Astrocyte (in vitro differentiated cells and primary cell): ENCODE data around the gene PCP2. TPM values are rescaled to one million over a fixed set of nuclear protein-coding genes. Genes with fewer than 3 reads are reported as not detected.

ENCODE experiments used
- DNase-seq: peaks from one replicate; pipeline ENCODE4 v3.0.0-alpha.2; 2010; ENCODE audit warnings: low read depth
- FAIRE-seq: peaks from 2 replicates; lab custom pipeline; 2011; peaks lifted over from hg19 to GRCh38; lab: Jason Lieb, UNC
- H2AFZ ChIP-seq: 2 replicates; pipeline ENCODE4 v1.6.0; 2012; ENCODE audit warnings: low read depth, low read length, inconsistent platforms
- H3K27ac ChIP-seq: 2 replicates; pipeline ENCODE4 v1.5.1; 2011; ENCODE audit warnings: low read depth, low read length, inconsistent platforms
- H3K27me3 ChIP-seq: 2 replicates; pipeline ENCODE4 v1.6.0; 2011; ENCODE audit warnings: low read length, inconsistent platforms; ENCODE audit not compliant: insufficient read depth
- H3K36me3 ChIP-seq: 2 replicates; pipeline ENCODE4 v1.5.1; 2011; ENCODE audit warnings: low read length, inconsistent platforms; ENCODE audit not compliant: insufficient read depth
- H3K4me1 ChIP-seq: 2 replicates; pipeline ENCODE4 v1.5.1; 2011; ENCODE audit warnings: low read length, inconsistent platforms; ENCODE audit not compliant: insufficient read depth
- H3K4me2 ChIP-seq: 2 replicates; pipeline ENCODE4 v1.6.0; 2012; ENCODE audit warnings: low read length, inconsistent platforms
- H3K4me3 ChIP-seq: 2 replicates; pipeline ENCODE4 v1.5.1; 2011; ENCODE audit warnings: low read depth, mild to moderate bottlenecking, low read length, inconsistent platforms; ENCODE audit not compliant: insufficient read depth
- H3K79me2 ChIP-seq: 2 replicates; pipeline ENCODE4 v1.6.0; 2012; ENCODE audit warnings: mild to moderate bottlenecking, low read length, inconsistent platforms; ENCODE audit not compliant: insufficient read depth
- H3K9ac ChIP-seq: 2 replicates; pipeline ENCODE4 v1.6.0; 2012; ENCODE audit warnings: mild to moderate bottlenecking, low read length, inconsistent platforms
- H3K9me3 ChIP-seq: 2 replicates; pipeline ENCODE4 v1.5.1; 2012; ENCODE audit warnings: low read depth, mild to moderate bottlenecking, low read length, inconsistent platforms; ENCODE audit not compliant: insufficient read depth
- H4K20me1 ChIP-seq: 2 replicates; pipeline ENCODE4 v1.6.0; 2012; ENCODE audit warnings: low read length, inconsistent platforms; ENCODE audit not compliant: insufficient read depth
- H3K27ac Mint-ChIP-seq: one replicate; pipeline ENCODE4 v1.8.0; 2021; ENCODE audit warnings: mild to moderate bottlenecking, mixed read lengths; ENCODE audit not compliant: unreplicated experiment
- H3K27me3 Mint-ChIP-seq: one replicate; pipeline ENCODE4 v1.8.0; 2021; ENCODE audit warnings: low read depth, mixed read lengths; ENCODE audit not compliant: unreplicated experiment
- H3K36me3 Mint-ChIP-seq: one replicate; pipeline ENCODE4 v1.8.0; 2021; ENCODE audit warnings: low read depth, mixed read lengths; ENCODE audit not compliant: unreplicated experiment
- H3K4me1 Mint-ChIP-seq: one replicate; pipeline ENCODE4 v1.8.0; 2021; ENCODE audit warnings: low read depth, mixed read lengths; ENCODE audit not compliant: unreplicated experiment
- H3K4me3 Mint-ChIP-seq: one replicate; pipeline ENCODE4 v1.8.0; 2021; ENCODE audit warnings: mild to moderate bottlenecking, moderate library complexity, mixed read lengths; ENCODE audit not compliant: unreplicated experiment
- H3K9me3 Mint-ChIP-seq: one replicate; pipeline ENCODE4 v1.8.0; 2021; ENCODE audit warnings: mild to moderate bottlenecking, mixed read lengths; ENCODE audit not compliant: unreplicated experiment
- EZH2 ChIP-seq: IDR thresholded peaks from 2 replicates; pipeline ENCODE4 v1.6.1; 2012; ENCODE audit warnings: mild to moderate bottlenecking, low read length, inconsistent platforms; ENCODE audit not compliant: insufficient read depth
- total RNA-seq: library from RNA; stranded (reverse); gene quantifications from 2 replicates; pipeline ENCODE4 v1.2.1, GENCODE V29; 2021
- TF ChIP-seq, protein P1 (sequence below): IDR thresholded peaks from 2 replicates; pipeline ENCODE4 v1.5.1; 2011; ENCODE audit warnings: low read depth, mild to moderate bottlenecking, inconsistent platforms, low read length, moderate library complexity; ENCODE audit not compliant: insufficient read depth

The PCP2 gene
- total RNA-seq, 1 donor from 2014 or later = not detected

- Histone ChIP-seq H4K20me1 (no peaks in the 10 kb centered on the region), H3K4me3 (no peak overlapping the region), H3K27ac (no peak overlapping the region), H3K9me3 (peaks cover 5% of the 10 kb centered on the region), H3K36me3 (no peaks in the 10 kb centered on the region), H3K4me1 (no peaks in the 10 kb centered on the region), H3K27me3 (peaks cover 2% of the 10 kb centered on the region), H3K4me2 (no peak overlapping the region), H3K79me2 (no peaks in the 10 kb centered on the region), H3K9ac (no peak overlapping the region), H2AFZ (no peak overlapping the region)
- FAIRE-seq = no peak
- TF ChIP-seq, protein P1, sequence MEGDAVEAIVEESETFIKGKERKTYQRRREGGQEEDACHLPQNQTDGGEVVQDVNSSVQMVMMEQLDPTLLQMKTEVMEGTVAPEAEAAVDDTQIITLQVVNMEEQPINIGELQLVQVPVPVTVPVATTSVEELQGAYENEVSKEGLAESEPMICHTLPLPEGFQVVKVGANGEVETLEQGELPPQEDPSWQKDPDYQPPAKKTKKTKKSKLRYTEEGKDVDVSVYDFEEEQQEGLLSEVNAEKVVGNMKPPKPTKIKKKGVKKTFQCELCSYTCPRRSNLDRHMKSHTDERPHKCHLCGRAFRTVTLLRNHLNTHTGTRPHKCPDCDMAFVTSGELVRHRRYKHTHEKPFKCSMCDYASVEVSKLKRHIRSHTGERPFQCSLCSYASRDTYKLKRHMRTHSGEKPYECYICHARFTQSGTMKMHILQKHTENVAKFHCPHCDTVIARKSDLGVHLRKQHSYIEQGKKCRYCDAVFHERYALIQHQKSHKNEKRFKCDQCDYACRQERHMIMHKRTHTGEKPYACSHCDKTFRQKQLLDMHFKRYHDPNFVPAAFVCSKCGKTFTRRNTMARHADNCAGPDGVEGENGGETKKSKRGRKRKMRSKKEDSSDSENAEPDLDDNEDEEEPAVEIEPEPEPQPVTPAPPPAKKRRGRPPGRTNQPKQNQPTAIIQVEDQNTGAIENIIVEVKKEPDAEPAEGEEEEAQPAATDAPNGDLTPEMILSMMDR = no peak
- TF ChIP-seq EZH2 = no peak
- no peak for DNase-seq
- no peaks in the 10 kb centered on the region for H3K27me3 Mint-ChIP-seq
- no peak overlapping the region for H3K4me3 Mint-ChIP-seq
- H3K4me1 Mint-ChIP-seq = no peaks in the 10 kb centered on the region
- H3K27ac Mint-ChIP-seq = no peak overlapping the region
- H3K36me3 Mint-ChIP-seq = peaks cover 1% of the 10 kb centered on the region
- H3K9me3 Mint-ChIP-seq = no peaks in the 10 kb centered on the region
Observed at GRCh38 chr19:7641290-7642276, 8.1 kb upstream of the PCP2 start.

DNA sequence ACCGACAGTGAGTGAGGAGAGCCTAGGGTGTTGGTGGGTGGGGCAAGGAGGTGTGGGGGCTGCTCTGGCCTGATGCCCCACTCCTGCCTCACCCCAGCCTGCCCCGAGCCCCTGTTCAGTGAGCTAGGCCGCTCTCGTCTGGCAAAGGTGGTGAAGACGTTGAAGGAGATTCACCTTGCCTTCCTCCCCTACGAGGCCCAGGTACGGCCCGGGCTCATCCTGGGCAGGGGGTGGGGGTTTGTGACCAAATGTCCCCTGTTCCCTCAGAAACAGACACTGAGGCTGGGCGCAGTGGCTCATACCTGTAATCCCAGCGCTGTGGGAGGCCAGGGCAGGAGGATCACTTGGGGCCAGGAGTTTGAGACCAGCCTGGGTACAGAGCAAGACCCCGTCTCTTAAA is 7.3 kb upstream of the PCP2 start:
- Histone ChIP-seq H3K9me3 (peaks cover 5% of the 10 kb centered on the region), H3K27ac (no peak overlapping the region), H4K20me1 (no peaks in the 10 kb centered on the region), H3K36me3 (no peaks in the 10 kb centered on the region), H3K79me2 (no peaks in the 10 kb centered on the region), H3K9ac (no peak overlapping the region), H2AFZ (no peak overlapping the region), H3K4me1 (no peaks in the 10 kb centered on the region), H3K27me3 (peaks cover 10% of the 10 kb centered on the region), H3K4me3 (no peak overlapping the region), H3K4me2 (no peak overlapping the region)
- no peak for FAIRE-seq
- Mint-ChIP-seq H3K27me3 (peaks cover 3% of the 10 kb centered on the region), H3K27ac (no peak overlapping the region), H3K9me3 (no peaks in the 10 kb centered on the region), H3K4me3 (no peak overlapping the region), H3K36me3 (peaks cover 1% of the 10 kb centered on the region), H3K4me1 (no peaks in the 10 kb centered on the region)
- no peak for DNase-seq
- TF ChIP-seq, protein P1 = no peak
- no peak for TF ChIP-seq EZH2

- Histone ChIP-seq H3K36me3 (no peaks in the 10 kb centered on the region), H3K27ac (no peak overlapping the region), H3K79me2 (no peaks in the 10 kb centered on the region), H3K4me1 (no peaks in the 10 kb centered on the region), H3K4me3 (no peak overlapping the region), H3K27me3 (peaks cover 13% of the 10 kb centered on the region), H2AFZ (no peak overlapping the region), H4K20me1 (no peaks in the 10 kb centered on the region), H3K4me2 (no peak overlapping the region), H3K9ac (no peak overlapping the region), H3K9me3 (peaks cover 5% of the 10 kb centered on the region)
- H3K4me1 Mint-ChIP-seq = no peaks in the 10 kb centered on the region
- DNase-seq = no peak
- no peak for FAIRE-seq
- peaks cover 7% of the 10 kb centered on the region for H3K27me3 Mint-ChIP-seq
- H3K9me3 Mint-ChIP-seq = no peaks in the 10 kb centered on the region
- no peak overlapping the region for H3K27ac Mint-ChIP-seq
- no peak for TF ChIP-seq EZH2
- TF ChIP-seq, protein P1 = no peak
- no peak overlapping the region for H3K4me3 Mint-ChIP-seq
- peaks cover 1% of the 10 kb centered on the region for H3K36me3 Mint-ChIP-seq
Observed at GRCh38 chr19:7639863-7640348, 6.4 kb upstream of the PCP2 start.
